NCI-H1436 (cell line): Measurements from ENCODE around the gene MAVS.
"Not testable (repeated sequence)": the region's sequence is repeated elsewhere in the genome, so short reads cannot be mapped to it uniquely, and the experiment has no call there.

Experiments used
- DNase-seq: peaks from one replicate; lab custom pipeline; 2025; lab: John Stamatoyannopoulos, UW

Gene MAVS

DNA sequence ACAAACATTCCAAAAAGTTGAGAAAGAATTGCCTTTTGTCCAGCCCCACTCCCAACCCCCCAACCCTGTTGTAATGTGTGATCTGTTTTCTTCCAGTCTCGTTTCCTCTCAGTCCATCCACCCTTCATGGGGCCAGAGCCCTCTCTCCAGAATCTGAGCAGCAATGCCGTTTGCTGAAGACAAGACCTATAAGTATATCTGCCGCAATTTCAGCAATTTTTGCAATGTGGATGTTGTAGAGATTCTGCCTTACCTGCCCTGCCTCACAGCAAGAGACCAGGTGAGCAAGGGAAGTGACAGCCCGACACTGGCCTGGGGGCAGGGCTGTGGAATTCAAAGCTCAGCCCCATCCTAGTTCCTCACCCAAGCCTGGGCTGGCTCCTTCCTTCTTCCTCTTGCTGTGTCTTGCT lies 7.8 kb downstream of the MAVS start:
- no peak for DNase-seq

DNA sequence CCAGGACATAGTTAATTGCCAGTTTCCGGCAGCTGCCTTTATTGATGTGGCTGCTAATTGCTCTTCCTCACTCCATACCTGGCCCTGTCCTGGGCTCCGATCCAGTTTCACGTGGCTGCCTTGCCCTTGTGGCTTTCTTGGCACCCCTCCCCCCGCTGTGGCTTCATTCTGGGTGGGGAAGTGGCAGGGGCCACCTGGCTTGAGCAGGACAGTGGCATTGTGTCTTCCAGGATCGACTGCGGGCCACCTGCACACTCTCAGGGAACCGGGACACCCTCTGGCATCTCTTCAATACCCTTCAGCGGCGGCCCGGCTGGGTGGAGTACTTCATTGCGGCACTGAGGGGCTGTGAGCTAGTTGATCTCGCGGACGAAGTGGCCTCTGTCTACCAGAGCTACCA lies 10.8 kb downstream of the MAVS start:
- DNase-seq = peak; percentile 21

DNA sequence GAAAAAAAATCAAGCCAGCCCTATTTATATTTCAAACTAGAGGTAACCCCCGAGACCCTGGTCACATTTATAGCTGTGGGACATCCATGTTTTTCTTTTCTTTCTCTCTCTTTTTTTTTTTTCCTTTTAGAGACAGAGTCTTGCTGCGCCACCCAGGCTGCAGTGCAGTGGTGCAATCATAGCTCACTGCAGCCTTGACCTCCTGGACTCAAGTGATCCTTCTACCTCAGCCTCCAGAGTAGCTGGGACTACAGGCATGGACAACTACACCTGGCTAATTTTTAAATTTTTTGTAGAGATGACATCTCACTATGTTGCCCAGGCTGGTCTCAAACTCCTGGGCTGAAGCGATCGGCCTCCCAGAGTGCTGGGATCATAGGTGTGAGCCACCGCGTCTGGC lies 12.1 kb downstream of the MAVS start:
- DNase-seq = no peak

DNA sequence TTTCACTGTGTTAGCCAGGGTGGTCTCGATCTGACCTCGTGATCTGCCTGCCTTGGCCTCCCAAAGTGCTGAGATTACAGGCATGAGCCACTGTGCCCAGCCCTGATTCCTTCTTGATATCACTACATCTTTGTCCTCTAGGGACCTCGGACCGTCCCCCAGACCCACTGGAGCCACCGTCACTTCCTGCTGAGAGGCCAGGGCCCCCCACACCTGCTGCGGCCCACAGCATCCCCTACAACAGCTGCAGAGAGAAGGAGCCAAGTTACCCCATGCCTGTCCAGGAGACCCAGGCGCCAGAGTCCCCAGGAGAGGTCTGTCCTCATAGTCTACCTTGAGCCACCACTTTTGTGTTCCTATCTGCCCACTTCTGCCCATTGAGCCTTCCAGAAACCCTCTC lies 14.6 kb downstream of the MAVS start:
- no peak for DNase-seq

DNA sequence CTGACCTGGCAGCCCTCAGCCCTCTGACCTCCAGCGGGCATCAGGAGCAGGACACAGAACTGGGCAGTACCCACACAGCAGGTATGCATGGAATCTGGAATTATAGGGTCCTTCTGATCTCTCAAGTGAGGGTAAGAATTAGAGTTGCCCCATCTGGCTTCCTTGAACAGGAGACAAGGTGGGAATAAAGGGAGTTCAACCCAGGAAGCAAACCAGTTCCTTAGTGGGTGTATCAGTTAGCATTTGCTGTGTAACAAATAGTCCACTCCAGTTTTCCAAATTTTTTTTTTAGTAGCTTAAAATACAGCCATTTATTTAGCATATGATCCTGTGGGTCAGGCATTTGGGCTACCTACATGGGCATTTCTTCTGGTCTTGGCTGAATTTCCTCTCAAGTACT lies 15.7 kb downstream of the MAVS start:
- no peak for DNase-seq

DNA sequence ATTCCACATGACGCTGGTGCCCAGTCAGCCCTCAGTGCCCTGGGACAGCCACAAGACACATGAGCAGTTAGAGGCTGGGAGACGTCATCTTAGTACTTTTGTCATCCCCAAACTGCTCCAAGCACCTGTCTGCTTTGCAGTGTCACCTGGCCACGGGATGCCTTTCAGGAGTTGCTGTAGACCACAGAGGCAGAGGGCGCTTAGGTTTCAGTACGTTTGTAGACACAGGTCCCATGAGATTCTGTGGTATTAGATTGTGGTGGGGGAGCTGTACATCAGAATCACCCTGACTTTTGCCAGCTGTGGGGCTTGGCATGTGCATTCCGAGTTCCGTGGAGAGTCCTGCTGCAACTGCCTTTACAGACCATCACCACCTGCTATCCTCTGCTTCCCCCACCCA lies 16.7 kb downstream of the MAVS start:
- no peak for DNase-seq

DNA sequence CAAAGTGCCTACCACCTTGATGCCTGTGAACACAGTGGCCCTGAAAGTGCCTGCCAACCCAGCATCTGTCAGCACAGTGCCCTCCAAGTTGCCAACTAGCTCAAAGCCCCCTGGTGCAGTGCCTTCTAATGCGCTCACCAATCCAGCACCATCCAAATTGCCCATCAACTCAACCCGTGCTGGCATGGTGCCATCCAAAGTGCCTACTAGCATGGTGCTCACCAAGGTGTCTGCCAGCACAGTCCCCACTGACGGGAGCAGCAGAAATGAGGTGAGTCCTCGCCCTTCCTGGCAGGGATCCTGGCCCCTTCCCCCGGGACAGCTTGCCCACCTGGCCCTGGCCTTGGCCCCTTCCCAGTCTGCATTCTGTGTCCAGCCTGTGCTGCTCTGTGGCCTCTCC lies 17.9 kb downstream of the MAVS start:
- no peak for DNase-seq

DNA sequence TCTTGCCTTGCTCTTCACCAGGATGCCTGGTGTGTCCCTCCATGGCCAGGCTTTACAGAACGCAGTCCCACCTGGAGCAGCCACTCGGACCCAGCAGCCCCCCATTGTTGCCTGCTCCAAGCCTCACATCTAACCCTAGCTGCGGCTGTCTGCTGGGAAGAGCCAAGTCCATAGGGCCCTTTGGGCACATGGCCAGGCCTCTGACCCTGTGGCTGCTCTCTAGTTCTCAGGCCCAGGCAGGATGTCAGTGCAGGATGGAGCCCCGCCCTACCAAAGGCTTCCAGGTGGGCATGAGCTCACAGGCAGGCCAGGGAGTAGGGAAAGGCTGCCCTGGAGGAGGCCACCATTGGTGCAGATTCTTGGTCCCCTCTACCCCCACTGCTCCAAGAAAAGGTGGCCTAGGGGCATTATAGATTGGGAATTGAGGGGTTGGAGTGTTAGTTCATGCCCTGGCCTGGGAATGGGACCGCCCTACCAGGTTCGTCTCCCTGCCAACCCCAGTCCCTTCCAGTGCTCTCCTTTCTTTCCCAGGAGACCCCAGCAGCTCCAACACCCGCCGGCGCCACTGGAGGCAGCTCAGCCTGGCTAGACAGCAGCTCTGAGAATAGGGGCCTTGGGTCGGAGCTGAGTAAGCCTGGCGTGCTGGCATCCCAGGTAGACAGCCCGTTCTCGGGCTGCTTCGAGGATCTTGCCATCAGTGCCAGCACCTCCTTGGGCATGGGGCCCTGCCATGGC lies 18.7 kb downstream of the MAVS start:
- DNase-seq = no peak

DNA sequence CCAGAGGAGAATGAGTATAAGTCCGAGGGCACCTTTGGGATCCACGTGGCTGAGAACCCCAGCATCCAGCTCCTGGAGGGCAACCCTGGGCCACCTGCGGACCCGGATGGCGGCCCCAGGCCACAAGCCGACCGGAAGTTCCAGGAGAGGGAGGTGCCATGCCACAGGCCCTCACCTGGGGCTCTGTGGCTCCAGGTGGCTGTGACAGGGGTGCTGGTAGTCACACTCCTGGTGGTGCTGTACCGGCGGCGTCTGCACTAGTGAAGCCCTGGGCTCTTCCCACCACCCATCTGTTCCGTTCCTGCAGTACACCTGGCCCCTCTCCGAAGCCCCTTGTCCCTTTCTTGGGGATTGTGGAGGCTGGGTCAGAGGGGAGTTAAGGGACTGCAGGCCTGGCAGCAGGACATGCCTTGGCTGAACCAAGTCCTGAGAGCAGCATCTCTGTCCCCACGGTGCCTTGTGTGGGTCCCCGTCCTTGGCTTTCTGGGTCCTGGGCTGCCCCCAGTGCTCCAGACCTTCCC lies 19.3 kb downstream of the MAVS start:
- no peak for DNase-seq

DNA sequence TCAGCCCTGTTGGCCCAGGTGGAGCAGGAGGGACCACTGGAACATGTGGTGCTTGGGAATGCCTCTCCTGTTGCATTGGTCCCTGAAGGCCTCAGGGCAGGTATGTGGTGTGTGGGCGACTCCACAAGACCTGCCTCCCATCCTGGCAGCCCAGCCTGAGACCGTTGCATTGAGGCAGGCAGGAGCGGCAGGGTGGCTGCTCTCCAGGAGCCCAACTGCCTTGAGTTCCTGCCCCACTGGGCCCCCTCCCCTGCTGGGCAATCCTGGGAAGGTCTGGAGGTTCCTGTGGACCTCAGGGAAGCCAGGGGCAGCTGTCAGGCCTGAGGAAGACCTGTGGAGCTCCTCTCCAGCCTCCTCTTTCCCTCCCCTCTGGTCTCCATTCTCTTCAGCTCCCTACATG lies 19.8 kb downstream of the MAVS start:
- DNase-seq = no peak

DNA sequence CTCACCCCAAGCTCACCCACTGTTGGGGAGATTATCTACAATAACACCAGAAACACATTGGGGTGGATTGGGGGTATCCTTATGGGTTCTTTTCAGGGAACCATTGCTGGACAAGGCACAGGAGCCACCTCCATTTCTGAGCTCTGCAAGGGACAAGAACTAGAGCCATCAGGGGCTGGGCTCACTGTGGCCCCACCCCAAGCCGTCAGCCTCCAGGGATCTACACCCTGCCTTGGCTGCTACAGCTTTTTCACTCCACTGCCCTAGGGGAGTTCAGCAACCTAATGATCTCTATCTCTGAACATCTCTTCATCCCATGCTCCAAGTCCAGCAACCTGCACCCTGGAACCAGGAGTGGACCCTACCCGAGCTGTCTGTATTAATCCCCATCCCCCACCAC lies 21.2 kb downstream of the MAVS start:
- DNase-seq = no peak

DNA sequence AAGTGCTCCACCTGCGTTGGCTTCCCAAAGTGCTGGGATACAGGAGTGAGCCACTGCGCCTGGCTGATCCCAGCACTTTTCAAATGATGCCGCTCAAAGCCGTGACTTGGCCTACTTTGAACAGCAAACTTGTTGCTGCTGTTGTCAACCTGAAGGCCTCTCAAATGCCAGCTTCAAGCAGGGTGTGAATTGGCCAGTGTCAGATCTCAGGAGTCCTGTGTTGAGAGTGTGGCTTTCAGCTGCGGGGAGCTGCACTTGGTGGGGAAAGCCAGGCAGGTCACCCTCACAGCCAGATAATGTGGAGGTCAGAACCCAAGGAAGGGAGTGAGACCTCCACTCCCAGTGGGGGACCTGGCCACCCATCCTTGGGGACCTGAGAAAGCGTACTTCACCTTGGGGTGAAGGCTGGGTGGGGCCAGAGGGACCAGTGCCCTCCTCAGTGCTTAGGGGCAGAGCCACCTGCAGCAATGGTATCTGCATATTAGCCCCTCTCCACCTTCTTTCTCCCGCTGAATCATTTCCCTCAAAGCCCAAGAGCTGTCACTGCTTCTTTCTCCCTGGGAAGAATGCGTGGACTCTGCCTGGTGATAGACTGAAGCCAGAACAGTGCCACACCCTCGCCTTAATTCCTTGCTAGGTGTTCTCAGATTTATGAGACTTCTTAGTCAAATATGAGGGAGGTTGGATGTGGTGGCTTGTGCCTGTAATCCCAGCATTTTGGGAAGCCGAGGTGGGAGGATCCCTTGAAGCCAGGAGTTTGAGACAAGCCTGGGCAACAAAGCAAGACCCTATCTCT lies 23.4 kb downstream of the MAVS start:
- DNase-seq = no peak

DNA sequence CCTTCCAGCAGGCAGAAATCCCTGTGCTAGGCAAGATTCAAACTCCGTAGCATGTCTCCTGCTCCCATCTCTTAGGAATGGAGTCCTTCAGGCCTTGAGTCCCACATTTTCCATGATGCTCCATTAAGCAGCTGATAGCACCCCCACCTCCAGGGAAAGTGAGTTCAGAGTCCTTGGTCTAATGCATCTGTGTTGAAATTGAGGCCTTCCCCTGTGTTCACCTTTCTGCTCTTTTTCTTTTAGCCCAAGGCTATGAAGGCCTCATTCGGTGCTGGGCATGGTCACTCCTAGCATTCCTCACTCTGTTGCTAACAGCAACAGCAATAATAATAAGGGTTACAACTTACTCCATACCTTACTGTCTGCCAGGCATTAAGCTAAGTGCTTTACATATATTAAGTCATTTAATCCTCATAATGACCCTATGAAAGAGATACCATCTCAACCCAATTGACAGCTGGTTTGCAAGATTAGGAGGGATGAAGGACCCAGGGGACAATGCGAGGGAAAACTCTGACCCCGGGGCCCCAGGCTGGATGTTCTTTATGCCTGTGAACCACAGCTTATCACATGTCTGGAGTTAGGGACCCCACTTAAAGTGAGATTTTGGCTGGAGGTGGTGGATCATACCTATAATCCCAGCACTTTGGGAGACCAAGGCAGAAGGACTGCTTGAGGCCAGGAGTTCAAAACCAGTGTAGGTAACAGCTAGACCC lies 25.1 kb downstream of the MAVS start:
- DNase-seq = no peak

DNA sequence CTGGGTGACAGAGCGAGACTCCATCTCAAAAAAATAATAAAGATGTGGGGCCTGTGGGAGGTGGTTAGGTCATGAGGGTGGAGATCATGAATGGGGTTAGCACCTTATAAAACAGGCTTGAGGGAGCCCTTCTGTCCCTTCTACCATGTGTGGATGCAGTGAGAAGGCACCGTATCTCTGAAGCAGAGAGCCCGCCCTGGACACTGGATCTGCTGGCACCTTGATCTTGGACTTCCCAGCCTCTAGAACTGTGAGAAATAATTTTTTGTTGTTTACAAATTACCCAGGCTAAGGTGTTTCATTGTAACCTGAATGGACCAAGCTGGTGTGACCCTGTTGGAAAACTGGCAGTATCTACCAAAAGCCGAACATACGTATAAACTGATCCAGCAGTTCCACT lies 26.9 kb downstream of the MAVS start:
- DNase-seq = no peak

DNA sequence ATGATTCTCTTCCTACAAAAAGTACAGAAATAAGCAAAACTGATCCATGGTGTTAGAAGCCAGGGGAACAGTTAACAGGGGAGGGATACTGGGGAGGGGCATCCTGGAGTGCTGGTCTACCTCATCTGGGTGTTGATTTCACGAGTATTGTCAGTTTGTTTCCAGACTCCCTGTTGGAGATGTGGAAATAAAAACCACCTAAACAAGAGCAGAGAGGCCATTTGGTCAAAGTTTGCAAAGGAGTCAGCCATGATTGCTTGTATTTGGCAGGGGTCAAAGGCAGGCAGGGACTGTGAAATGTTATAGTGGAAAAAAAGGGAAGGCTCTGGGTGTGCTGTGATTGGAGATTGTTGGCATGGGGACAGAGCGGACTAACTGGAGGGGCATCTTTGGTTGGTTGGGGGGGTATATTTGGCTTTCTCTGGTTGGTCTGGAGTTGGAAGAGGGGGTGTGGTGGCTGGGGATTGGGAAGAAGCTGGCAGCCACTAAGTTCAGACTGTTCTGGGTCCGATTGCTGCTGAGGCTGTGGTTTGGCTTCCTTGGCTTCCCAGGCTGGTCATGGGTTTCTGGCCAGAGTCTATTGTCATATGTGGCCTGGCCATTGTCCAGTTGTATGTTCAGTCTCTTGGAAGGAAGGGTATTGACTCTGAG lies 27.7 kb downstream of the MAVS start:
- DNase-seq = no peak

DNA sequence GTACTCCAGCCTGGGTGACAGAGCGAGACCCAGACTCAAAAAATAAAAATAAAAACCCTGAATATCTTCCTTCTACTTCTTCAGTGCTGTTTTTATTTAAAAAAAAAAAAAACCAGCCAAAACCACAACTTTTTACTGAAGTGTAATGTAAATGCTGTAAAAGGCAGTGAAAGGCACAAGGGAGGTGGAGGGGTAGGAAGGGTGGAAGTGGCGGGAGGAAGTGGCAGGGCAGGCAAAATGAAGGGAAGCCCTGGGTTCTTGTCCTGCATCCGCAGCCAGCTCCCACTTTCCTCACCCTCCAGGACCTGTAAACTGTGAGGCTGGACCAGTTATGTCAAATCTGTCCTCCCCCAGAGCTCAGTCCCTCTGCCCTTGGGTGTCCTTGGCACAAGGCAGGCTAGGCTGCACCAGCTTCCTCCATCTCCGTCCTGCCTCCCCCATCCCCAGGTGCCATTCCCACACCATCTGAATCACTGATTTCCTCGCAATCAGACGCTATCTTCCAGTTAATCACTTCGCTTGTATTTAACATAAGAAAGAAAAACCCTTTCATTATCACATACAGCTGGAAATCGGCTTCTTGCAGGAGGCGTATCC lies 28.8 kb downstream of the MAVS start:
- no peak for DNase-seq

DNA sequence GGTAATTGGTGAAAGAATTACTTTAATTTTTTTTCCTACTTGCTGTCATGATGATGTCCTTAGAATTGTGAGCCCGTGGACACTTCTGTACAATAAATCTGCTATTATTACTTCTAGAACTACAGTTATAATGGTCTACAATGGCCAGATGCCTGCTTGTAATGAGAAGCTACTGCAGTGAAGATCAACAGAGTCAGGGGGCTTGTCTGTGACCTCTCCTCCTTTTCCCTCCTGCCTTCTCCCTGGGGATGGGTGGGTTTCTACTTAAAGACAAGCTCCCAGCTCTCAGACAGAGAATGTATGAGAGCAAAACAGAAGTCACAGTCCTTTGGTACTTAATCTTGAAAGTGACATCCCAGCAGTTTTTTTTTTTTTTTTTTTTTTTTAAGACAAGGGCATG lies 29.4 kb downstream of the MAVS start:
- no peak for DNase-seq

DNA sequence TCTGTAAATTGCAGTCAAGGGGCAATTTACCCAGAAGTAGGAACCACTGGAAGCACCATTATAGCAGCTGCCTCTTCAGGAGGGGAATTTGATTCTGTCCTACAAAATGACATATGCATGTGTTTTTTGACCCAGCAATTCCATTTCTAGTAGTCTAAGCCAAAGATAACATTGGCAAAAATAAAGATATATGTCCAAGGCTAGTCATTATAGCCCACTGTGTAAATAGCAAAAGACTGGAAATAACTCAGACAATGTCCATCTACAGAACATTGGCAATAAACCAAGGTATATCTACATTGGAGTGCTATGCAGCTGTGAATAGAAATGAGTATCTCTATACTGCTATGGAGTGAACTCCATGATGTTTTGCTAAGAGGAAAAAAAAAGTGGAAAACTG lies 30.0 kb downstream of the MAVS start:
- DNase-seq = no peak

DNA sequence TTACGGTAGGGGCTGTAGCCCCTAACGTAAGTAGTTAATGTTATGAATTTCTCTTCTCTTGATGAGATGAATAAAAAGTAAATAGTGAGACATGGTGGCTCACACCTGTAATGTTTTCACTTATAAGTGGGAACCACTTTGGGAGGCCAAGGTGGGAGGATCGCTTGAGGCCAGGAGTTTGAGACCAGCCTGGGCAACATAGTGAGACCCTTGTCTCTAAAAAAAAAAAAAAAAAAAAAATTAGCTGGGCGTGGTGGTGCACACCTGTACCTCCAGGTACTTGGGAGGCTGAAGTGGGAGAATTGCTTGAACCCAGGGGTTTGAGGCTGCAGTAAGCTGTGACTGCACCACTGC lies 32.3 kb downstream of the MAVS start:
- DNase-seq = not testable (repeated sequence)

DNA sequence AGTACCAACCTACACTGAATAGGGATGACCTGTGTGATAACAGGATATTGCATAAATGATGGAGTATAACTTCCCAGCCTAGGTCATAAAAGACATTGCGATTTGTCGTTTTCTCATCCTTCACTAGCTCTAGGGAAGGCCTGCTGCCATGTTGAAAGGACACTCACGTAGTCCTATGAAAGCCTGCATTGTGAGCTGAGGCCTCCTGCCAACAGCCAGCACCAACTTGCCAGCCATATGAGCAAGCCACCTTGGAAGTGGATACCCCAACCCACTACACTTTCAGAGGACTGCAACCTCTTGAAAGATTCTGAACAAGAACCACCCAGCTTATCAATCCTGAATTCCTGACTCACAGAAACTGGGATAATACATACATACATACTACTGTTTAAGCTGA lies 39.1 kb downstream of the MAVS start:
- no peak for DNase-seq

DNA sequence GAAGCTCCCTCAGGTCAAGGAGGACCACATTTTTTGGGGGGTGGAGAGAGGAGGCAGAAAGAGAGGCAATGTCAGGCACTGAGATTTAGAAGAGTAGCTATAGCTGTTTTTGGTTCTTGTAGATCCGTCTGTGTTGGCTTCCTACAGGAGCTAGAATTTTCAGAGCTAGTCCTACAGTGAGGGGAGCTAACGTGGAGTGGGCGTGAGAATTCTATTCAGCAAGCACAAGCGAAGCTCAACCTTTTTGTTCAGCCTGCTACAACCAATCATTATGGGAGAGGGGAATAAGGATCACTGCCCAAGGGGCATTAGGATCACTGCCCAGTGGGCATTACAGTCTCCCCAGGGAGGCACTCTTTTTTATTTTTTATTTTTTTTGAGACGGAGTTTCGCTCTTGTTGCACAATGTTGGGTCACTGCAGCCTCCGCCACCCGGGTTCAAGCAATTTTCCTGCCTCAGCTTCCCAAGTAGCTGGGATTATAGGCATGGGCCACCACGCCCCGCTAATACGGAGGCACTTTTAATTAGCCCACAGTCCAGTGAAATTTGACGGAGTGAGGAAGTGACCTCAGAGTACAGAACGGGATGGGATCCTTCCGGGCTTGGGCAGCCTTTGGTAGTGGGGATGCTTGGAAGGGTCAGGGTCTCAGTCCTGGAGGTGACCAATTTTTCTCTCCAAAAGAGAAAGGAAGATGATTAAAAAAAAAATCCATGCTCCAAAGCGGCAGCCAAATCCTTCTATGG lies 41.4 kb downstream of the MAVS start:
- no peak for DNase-seq
